NCI-H1048 (cell line): ENCODE data around the gene TMEM45A.

Experiments used
- DNase-seq: peaks from one replicate; lab custom pipeline; 2025; lab: John Stamatoyannopoulos, UW

TMEM45A gene

GRCh38 chr3:100613721-100614390, 121.4 kb downstream of the TMEM45A start:
- DNase-seq, result no peak

GRCh38 chr3:100614941-100615340, 122.5 kb downstream of the TMEM45A start:
- no peak for DNase-seq

- no peak for DNase-seq
Observed at GRCh38 chr3:100615684-100616083, 123.3 kb downstream of the TMEM45A start.

GRCh38 chr3:100621251-100621650, 128.8 kb downstream of the TMEM45A start:
- no peak for DNase-seq
